DND-41 (cell line): ENCODE measurements around the gene KCNA1.
"Not testable (repeated sequence)": the region's sequence is repeated elsewhere in the genome, so short reads cannot be mapped to it uniquely, and the experiment has no call there.

Experiments
- ATAC-seq: fragments of 200-7000 bp; cut with Tn5 transposase; 3 replicates; pipeline ENCODE4 v1.9.1; 2021; ENCODE audit warnings: low read depth; ENCODE audit not compliant: insufficient read depth
- DNase-seq: peaks from one replicate; pipeline ENCODE4 v3.0.0-alpha.2; 2020
- H2AFZ ChIP-seq: 2 replicates; pipeline ENCODE4 v1.6.0; 2012; ENCODE audit warnings: low read depth, low read length
- H3K27ac ChIP-seq: 2 replicates; pipeline ENCODE4 v1.5.1; 2012; ENCODE audit warnings: low read length, inconsistent platforms
- H3K27me3 ChIP-seq: fragments of 200-600 bp; sonication (generic); 2 replicates; pipeline ENCODE4 v1.6.0; 2012; ENCODE audit warnings: low read length, mild to moderate bottlenecking, inconsistent platforms; ENCODE audit not compliant: insufficient read depth, poor library complexity
- H3K36me3 ChIP-seq: 2 replicates; pipeline ENCODE4 v1.5.1; 2012; ENCODE audit warnings: low read length, inconsistent platforms; ENCODE audit not compliant: insufficient read depth
- H3K4me1 ChIP-seq: 2 replicates; pipeline ENCODE4 v1.5.1; 2012; ENCODE audit warnings: mild to moderate bottlenecking, low read length; ENCODE audit not compliant: insufficient read depth
- H3K4me2 ChIP-seq: 2 replicates; pipeline ENCODE4 v1.6.0; 2012; ENCODE audit warnings: mild to moderate bottlenecking, moderate library complexity, low read length, inconsistent platforms; ENCODE audit not compliant: insufficient read depth
- H3K4me3 ChIP-seq, 2 experiments: fragments of 200-600 bp in 1 of 2; shearing (Covaris generic) in 1 of 2; 2 replicates each; pipeline ENCODE4 v1.5.1; 2012 to 2016; ENCODE audit warnings: inconsistent platforms in 2 of 2, low read length in 2 of 2, mild to moderate bottlenecking in 2 of 2, low read depth in 1 of 2, moderate library complexity in 1 of 2
- H3K79me2 ChIP-seq: 2 replicates; pipeline ENCODE4 v1.6.0; 2012; ENCODE audit warnings: low read length, inconsistent platforms; ENCODE audit not compliant: insufficient read depth
- H3K9ac ChIP-seq: 2 replicates; pipeline ENCODE4 v1.6.0; 2012; ENCODE audit warnings: low read depth, mild to moderate bottlenecking, inconsistent platforms, low read length, moderate library complexity
- H3K9me3 ChIP-seq: 2 replicates; pipeline ENCODE4 v1.5.1; 2012; ENCODE audit warnings: low read length, moderate library complexity, mild to moderate bottlenecking, inconsistent platforms; ENCODE audit not compliant: insufficient read depth, severe bottlenecking
- H4K20me1 ChIP-seq: 2 replicates; pipeline ENCODE4 v1.6.0; 2012; ENCODE audit warnings: low read length; ENCODE audit not compliant: insufficient read depth
- CTCF ChIP-seq: IDR thresholded peaks from 2 replicates; pipeline ENCODE4 v1.5.1; 2012; ENCODE audit warnings: borderline replicate concordance, low read length, moderate library complexity, mild to moderate bottlenecking; ENCODE audit not compliant: poor library complexity, severe bottlenecking; ENCODE audit errors: extremely low read depth
- EZH2 ChIP-seq: IDR thresholded peaks from 3 replicates; pipeline ENCODE4 v1.6.1; 2012; ENCODE audit warnings: borderline replicate concordance, low read depth, mild to moderate bottlenecking, moderate library complexity, low read length, inconsistent platforms; ENCODE audit not compliant: severe bottlenecking

Gene KCNA1

GRCh38 chr12:4870423-4870822, 39.3 kb upstream of the KCNA1 start:
- peaks cover 30% of the 10 kb centered on the region for H3K27me3 ChIP-seq

GRCh38 chr12:4871514-4871913, 38.2 kb upstream of the KCNA1 start:
- Histone ChIP-seq H3K9me3 (no peaks in the 10 kb centered on the region), H3K36me3 (no peaks in the 10 kb centered on the region), H3K4me1 (no peaks in the 10 kb centered on the region), H3K27me3 (peaks cover 22% of the 10 kb centered on the region), H3K79me2 (no peaks in the 10 kb centered on the region), H3K27ac (no peak overlapping the region), H3K4me3 (no peak overlapping the region), H3K4me2 (no peak overlapping the region), H3K9ac (no peak overlapping the region), H2AFZ (no peak overlapping the region), H4K20me1 (no peaks in the 10 kb centered on the region)
- no peak for DNase-seq
- ATAC-seq: no peak
- TF ChIP-seq EZH2 (no peak), CTCF (no peak)

More at GRCh38 chr12:4870423-4870822, 39.3 kb upstream of the KCNA1 start:
- H3K79me2 ChIP-seq: no peaks in the 10 kb centered on the region
- no peak overlapping the region for H3K4me2 ChIP-seq
- no peaks in the 10 kb centered on the region for H3K36me3 ChIP-seq
- no peak for DNase-seq
- no peak overlapping the region for H2AFZ ChIP-seq
- no peaks in the 10 kb centered on the region for H4K20me1 ChIP-seq
- ATAC-seq: no peak
- no peaks in the 10 kb centered on the region for H3K9me3 ChIP-seq
- no peaks in the 10 kb centered on the region for H3K4me1 ChIP-seq
- no peak overlapping the region for H3K9ac ChIP-seq
- no peak overlapping the region for H3K27ac ChIP-seq
- TF ChIP-seq EZH2 (no peak), CTCF (no peak)
- no peak overlapping the region for H3K4me3 ChIP-seq

GRCh38 chr12:4873947-4874346, 35.8 kb upstream of the KCNA1 start:
- TF ChIP-seq CTCF (no peak), EZH2 (no peak)
- Histone ChIP-seq H2AFZ (no peak overlapping the region), H3K4me2 (no peak overlapping the region), H3K9ac (no peak overlapping the region), H3K9me3 (no peaks in the 10 kb centered on the region), H3K27me3 (peaks cover 14% of the 10 kb centered on the region), H3K36me3 (no peaks in the 10 kb centered on the region), H3K27ac (no peak overlapping the region), H3K79me2 (no peaks in the 10 kb centered on the region), H3K4me1 (no peaks in the 10 kb centered on the region), H4K20me1 (no peaks in the 10 kb centered on the region), H3K4me3 (no peak overlapping the region)
- no peak for ATAC-seq
- no peak for DNase-seq

GRCh38 chr12:4874671-4875070, 35.0 kb upstream of the KCNA1 start:
- Histone ChIP-seq H3K9ac (no peak overlapping the region), H3K27ac (no peak overlapping the region), H3K79me2 (no peaks in the 10 kb centered on the region), H3K4me1 (no peaks in the 10 kb centered on the region), H4K20me1 (no peaks in the 10 kb centered on the region), H2AFZ (no peak overlapping the region), H3K4me3 (no peak overlapping the region), H3K36me3 (no peaks in the 10 kb centered on the region), H3K4me2 (no peak overlapping the region), H3K27me3 (peaks cover 11% of the 10 kb centered on the region), H3K9me3 (peaks cover 4% of the 10 kb centered on the region)
- ATAC-seq: no peak
- DNase-seq: no peak
- TF ChIP-seq CTCF: no peak
- TF ChIP-seq EZH2: no peak

GRCh38 chr12:4879481-4879880, 30.2 kb upstream of the KCNA1 start:
- not testable (repeated sequence) for H3K4me2 ChIP-seq, DNase-seq, H3K4me1 ChIP-seq, H3K36me3 ChIP-seq, H2AFZ ChIP-seq, H3K27ac ChIP-seq, H3K9ac ChIP-seq, H4K20me1 ChIP-seq, ATAC-seq, H3K9me3 ChIP-seq, H3K4me3 ChIP-seq, H3K27me3 ChIP-seq, H3K79me2 ChIP-seq
